Loucy (cell line): ENCODE data around the gene GPR18.

Source experiments
- H2AFZ ChIP-seq: fragments of 200-600 bp; sonication (generic); 2 replicates; pipeline ENCODE4 v1.6.0; 2016; ENCODE audit warnings: antibody characterized with exemption, mild to moderate bottlenecking, low read length, moderate library complexity
- H3F3A ChIP-seq: fragments of 200-600 bp; 2 replicates; pipeline ENCODE4 v1.6.0; 2016; ENCODE audit warnings: antibody characterized with exemption, low read depth, mild to moderate bottlenecking
- H3K27me3 ChIP-seq: fragments of 200-600 bp; sonication (generic); 2 replicates; pipeline ENCODE4 v1.6.1; 2014; ENCODE audit warnings: low read length, mild to moderate bottlenecking; ENCODE audit not compliant: insufficient read depth, poor library complexity, severe bottlenecking
- H3K36me3 ChIP-seq: fragments of 200-600 bp; sonication (generic); 2 replicates; pipeline ENCODE4 v1.6.1; 2016; ENCODE audit warnings: low read length; ENCODE audit not compliant: insufficient read depth
- H3K4me1 ChIP-seq: fragments of 200-600 bp; sonication (generic); 2 replicates; pipeline ENCODE4 v1.5.1; 2014; ENCODE audit warnings: low read length, mild to moderate bottlenecking; ENCODE audit not compliant: insufficient read depth, poor library complexity, severe bottlenecking
- H3K4me2 ChIP-seq: fragments of 200-600 bp; sonication (generic); 2 replicates; pipeline ENCODE4 v1.6.0; 2014; ENCODE audit warnings: antibody characterized with exemption, low read length, low read depth, mild to moderate bottlenecking; ENCODE audit not compliant: poor library complexity, severe bottlenecking
- H3K4me3 ChIP-seq: fragments of 200-600 bp; sonication (generic); 2 replicates; pipeline ENCODE4 v1.5.1; 2014; ENCODE audit warnings: low read length, mild to moderate bottlenecking, mixed read lengths; ENCODE audit not compliant: poor library complexity, severe bottlenecking
- H3K79me2 ChIP-seq: fragments of 200-600 bp; sonication (generic); 2 replicates; pipeline ENCODE4 v1.6.1; 2014; ENCODE audit warnings: low read length; ENCODE audit not compliant: insufficient read depth
- H3K9ac ChIP-seq: fragments of 200-600 bp; sonication (generic); 2 replicates; pipeline ENCODE4 v1.6.0; 2014; ENCODE audit warnings: mild to moderate bottlenecking, low read depth, low read length, moderate library complexity; ENCODE audit not compliant: poor library complexity, severe bottlenecking
- H3K9me2 ChIP-seq: fragments of 200-600 bp; sonication (generic); replicated peaks from 2 replicates; pipeline ENCODE4 v1.6.1; 2016; ENCODE audit warnings: low read depth, low read length, mixed read lengths
- H3K9me3 ChIP-seq: fragments of 200-600 bp; sonication (generic); 2 replicates; pipeline ENCODE4 v1.6.1; 2014; ENCODE audit warnings: mild to moderate bottlenecking, antibody characterized with exemption, low read length, low read depth; ENCODE audit not compliant: insufficient read depth
- H4K20me1 ChIP-seq: fragments of 200-600 bp; sonication (generic); 2 replicates; pipeline ENCODE4 v1.6.0; 2014; ENCODE audit warnings: antibody characterized with exemption, low read length, mild to moderate bottlenecking; ENCODE audit not compliant: insufficient read depth, poor library complexity, severe bottlenecking
- CTCF ChIP-seq: fragments of 200-600 bp; sonication (generic); conservative IDR thresholded peaks from 2 replicates; pipeline ENCODE4 v1.5.1; 2014; ENCODE audit warnings: mild to moderate bottlenecking, antibody characterized with exemption, low read length
- EZH2phosphoT487 ChIP-seq: fragments of 200-600 bp; IDR thresholded peaks from 2 replicates; pipeline ENCODE4 v1.6.1; 2018; ENCODE audit warnings: antibody characterized with exemption, mild to moderate bottlenecking, moderate library complexity, borderline replicate concordance

The GPR18 gene

GRCh38 chr13:99268822-99269221 is 10.6 kb upstream of the GPR18 start:
- H4K20me1 ChIP-seq, result peaks cover 16% of the 10 kb centered on the region
- no peak overlapping the region for H3K4me3 ChIP-seq
- peaks cover 61% of the 10 kb centered on the region; the same call in 1 of the 2 replicates for H3K79me2 ChIP-seq
- no peaks in the 10 kb centered on the region for H3K27me3 ChIP-seq
- H3K4me1 ChIP-seq, result peaks cover 15% of the 10 kb centered on the region
- no peak for TF ChIP-seq CTCF
- TF ChIP-seq EZH2phosphoT487, result no peak
- H3K4me2 ChIP-seq, result no peak overlapping the region
- H3K9me3 ChIP-seq, result no peaks in the 10 kb centered on the region
- no peaks in the 10 kb centered on the region for H3F3A ChIP-seq
- no peaks in the 10 kb centered on the region for H3K9me2 ChIP-seq
- H3K9ac ChIP-seq, result no peak overlapping the region
- no peak overlapping the region for H2AFZ ChIP-seq
- peaks cover 18% of the 10 kb centered on the region; the same call in 1 of the 2 replicates for H3K36me3 ChIP-seq

- Histone ChIP-seq H2AFZ (no peak overlapping the region), H3K27me3 (no peaks in the 10 kb centered on the region), H3K79me2 (peaks cover 60% of the 10 kb centered on the region; the same call in 1 of the 2 replicates), H4K20me1 (peaks cover 18% of the 10 kb centered on the region), H3K4me3 (no peak overlapping the region), H3K36me3 (peaks cover 18% of the 10 kb centered on the region; the same call in 1 of the 2 replicates), H3K4me2 (no peak overlapping the region), H3K9ac (no peak overlapping the region), H3K4me1 (peaks cover 23% of the 10 kb centered on the region), H3F3A (no peaks in the 10 kb centered on the region), H3K9me3 (no peaks in the 10 kb centered on the region), H3K9me2 (no peaks in the 10 kb centered on the region)
- no peak for TF ChIP-seq CTCF
- no peak for TF ChIP-seq EZH2phosphoT487
Measured at GRCh38 chr13:99267927-99268326, 9.7 kb upstream of the GPR18 start.

GRCh38 chr13:99266827-99267226 is 8.6 kb upstream of the GPR18 start:
- Histone ChIP-seq H3F3A (no peaks in the 10 kb centered on the region), H3K9ac (no peak overlapping the region), H3K4me1 (peaks cover 23% of the 10 kb centered on the region), H3K79me2 (peaks cover 53% of the 10 kb centered on the region; the same call in 1 of the 2 replicates), H2AFZ (no peak overlapping the region), H3K27me3 (no peaks in the 10 kb centered on the region), H3K9me3 (no peaks in the 10 kb centered on the region), H4K20me1 (peaks cover 18% of the 10 kb centered on the region), H3K9me2 (no peaks in the 10 kb centered on the region), H3K36me3 (peaks cover 13% of the 10 kb centered on the region; the same call in 1 of the 2 replicates), H3K4me2 (no peak overlapping the region), H3K4me3 (no peak overlapping the region)
- TF ChIP-seq CTCF (no peak), EZH2phosphoT487 (no peak)
